ENCODE measurements around the gene CCNT1. TPM values are rescaled to one million over a fixed set of nuclear protein-coding genes. Genes with fewer than 3 reads are reported as not detected.
"Not testable (repeated sequence)": the region's sequence is repeated elsewhere in the genome, so short reads cannot be mapped to it uniquely, and the experiment has no call there.

Gene CCNT1
- 14.1 and 16.7 TPM in 2 replicates for total RNA-seq (2014; rRNA removed; shearing (Covaris generic))

- peak; percentile 98 for DNase-seq (ENCODE audit: low spot score)
Observed at GRCh38 chr12:48716493-48717251, at the start of gene CCNT1. CCNT1 (minus strand) TSS chr12:48716707; CDS start chr12:48716675, 32 bp downstream.

DNA sequence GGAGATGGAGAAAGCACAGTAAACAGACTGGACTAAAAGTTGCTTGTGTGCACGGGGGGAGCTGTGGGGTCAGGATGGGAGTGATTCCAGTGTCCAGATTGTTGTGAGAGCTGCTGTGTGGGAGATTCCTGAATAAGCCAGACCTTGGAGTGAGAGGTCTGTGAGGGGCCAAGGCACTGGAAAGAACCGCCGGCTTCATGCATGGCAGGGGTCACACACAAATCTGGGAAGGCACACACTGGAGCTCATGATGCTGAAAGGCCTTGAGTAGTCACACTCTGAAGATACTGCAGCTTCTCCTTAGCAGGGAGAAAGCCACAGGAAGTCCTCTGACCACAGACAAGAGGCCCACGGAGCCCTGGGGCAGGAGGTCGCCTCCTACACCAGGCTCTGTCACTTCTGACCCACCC is 49.3 kb upstream of the CCNT1 start:
- no peak for DNase-seq (ENCODE audit: low spot score)

- peak; percentile 31 for DNase-seq (ENCODE audit: low spot score)
Observed at GRCh38 chr12:48764521-48764920, 48.0 kb upstream of the CCNT1 start.

GRCh38 chr12:48758737-48759136 is 42.2 kb upstream of the CCNT1 start:
- no peak for DNase-seq (ENCODE audit: low spot score)

DNA sequence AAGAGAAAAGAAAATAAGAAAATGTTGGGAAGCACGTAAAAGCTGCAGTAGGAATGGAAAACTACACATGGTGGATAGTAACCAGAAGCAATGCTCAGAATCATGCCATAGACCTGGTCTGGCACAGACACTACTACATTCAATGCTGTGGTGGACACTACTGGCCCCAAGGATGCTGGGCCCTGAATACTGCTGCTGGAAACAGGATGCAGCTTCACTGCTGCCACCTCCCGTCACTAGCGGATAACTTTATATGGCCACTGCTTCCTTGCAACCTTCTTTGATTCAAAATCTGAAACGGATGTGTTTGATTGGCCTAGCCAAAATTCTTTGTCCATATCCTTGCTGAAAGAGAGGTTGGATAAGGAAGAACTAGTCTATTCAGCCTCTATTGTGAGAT is 41.7 kb upstream of the CCNT1 start:
- DNase-seq (ENCODE audit: low spot score) = peak; percentile 42

- no peak for DNase-seq (ENCODE audit: low spot score)
Observed at GRCh38 chr12:48750769-48751356, 34.4 kb upstream of the CCNT1 start.

DNA sequence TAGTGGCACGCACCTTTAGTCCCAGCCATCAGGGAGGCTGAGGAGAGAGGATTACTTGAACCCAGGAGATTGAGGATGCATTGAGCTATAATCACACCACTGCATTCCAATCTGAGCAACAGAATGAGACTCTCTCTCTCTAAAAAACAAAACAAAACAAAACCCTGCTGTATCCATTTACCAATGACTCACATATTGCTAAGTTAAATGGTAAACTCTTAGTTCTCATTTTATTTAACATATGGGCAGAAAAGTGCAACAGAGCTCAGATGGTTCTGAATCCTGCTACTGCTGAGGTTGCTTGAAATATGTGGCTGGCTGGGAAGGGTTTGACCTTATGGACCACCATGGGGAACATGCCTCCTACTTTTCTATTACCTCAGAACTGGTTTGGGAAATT is 33.7 kb upstream of the CCNT1 start:
- DNase-seq (ENCODE audit: low spot score) = no peak

DNA sequence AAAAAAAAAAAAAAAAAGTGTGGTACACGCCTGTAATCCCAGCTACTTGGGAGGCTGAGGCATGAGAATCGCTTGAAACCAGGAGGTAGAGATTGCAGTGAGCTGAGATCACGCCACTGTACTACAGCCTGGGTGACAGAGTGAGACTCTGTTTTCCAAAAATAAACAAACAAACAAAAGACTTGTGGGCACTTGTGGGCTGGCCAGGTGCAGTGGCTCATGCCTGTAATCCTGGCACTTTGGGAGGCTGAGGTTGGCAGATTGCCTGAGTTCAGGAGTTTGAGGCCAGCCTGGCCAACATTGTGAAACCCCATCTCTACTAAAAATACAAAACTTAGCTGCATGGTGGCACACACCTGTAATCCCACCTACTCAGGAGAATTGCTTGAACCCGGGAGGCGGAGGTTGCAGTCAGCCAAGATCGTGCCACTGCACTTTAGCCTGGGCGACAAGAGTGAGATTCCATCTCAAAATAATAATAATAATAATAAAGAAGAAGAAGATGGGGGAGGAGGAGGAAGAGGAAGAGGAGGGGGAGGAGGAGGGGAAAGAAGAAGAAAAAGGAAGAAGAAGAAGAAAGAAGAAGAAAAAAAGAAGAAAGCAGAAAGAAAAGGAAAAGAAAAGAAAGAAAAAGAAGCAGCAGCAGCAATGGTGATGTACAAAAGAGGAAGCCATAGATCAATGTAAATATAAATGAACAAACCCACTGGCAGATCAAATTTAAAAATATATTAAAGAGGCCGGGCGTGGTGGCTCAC is 27.9 kb upstream of the CCNT1 start:
- DNase-seq (ENCODE audit: low spot score) = no peak

- no peak for DNase-seq (ENCODE audit: low spot score)
Observed at GRCh38 chr12:48739618-48740269, 23.2 kb upstream of the CCNT1 start.

DNA sequence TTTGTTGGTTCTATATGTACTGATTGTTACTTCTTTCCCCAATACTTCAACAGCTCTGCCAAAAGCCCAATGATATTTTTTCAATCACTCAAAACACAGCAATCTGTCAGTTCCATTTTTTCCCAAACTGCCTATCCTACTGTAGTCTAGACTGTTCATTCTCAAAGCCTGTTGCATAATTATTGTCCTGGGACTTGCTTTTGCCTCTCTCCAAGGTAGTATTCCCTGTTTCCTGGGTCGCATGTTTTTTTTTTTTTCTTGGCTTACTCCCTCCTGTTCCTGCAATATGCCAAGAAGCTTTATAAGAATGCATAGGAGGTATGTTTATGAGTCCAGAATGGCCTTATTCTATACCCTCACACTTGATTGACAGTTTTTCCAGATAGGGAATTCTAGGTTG is 19.9 kb upstream of the CCNT1 start:
- DNase-seq (ENCODE audit: low spot score) = no peak

GRCh38 chr12:48728807-48729206 is 12.3 kb upstream of the CCNT1 start:
- DNase-seq (ENCODE audit: low spot score) = no peak

DNA sequence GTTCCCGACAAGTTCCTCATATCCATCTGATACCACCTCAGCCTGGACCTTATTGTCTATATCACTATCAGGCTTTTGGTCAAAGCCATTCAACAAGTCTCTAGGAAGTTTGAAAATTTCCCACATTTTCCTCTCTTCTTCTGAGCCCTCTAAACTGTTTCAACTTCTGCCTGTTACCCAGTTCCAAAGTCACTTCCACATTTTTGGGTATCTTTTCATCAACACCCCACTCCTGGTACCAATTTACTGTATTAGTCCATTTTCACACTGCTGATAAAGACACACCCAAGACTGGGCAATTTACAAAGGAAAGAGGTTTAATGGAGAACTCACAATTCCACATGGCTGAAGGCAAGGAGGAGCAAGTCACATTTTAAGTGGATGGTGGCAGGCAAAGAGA is 4.2 kb upstream of the CCNT1 start:
- not testable (repeated sequence) for DNase-seq (ENCODE audit: low spot score)

- DNase-seq (ENCODE audit: low spot score) = not testable (repeated sequence)
Observed at GRCh38 chr12:48720171-48720570, 3.7 kb upstream of the CCNT1 start.

DNA sequence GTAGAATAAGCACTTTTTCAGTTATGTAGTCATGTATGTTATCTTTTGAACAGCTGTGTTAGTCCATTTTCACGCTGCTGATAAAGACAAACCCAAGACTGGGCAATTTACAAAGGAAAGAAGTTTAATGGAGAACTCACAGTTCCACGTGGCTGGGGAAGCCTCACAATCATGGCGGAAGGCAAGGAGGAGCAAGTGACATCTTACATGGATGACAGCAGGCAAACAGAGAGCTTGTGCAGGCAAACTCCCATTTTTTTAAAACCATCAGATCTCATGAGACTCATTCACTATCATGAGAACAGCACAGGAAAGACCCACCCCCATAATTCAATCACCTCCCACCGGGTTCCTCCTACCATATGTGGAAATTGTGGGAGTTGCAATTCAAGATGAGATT is 2.5 kb upstream of the CCNT1 start:
- not testable (repeated sequence) for DNase-seq (ENCODE audit: low spot score)

DNA sequence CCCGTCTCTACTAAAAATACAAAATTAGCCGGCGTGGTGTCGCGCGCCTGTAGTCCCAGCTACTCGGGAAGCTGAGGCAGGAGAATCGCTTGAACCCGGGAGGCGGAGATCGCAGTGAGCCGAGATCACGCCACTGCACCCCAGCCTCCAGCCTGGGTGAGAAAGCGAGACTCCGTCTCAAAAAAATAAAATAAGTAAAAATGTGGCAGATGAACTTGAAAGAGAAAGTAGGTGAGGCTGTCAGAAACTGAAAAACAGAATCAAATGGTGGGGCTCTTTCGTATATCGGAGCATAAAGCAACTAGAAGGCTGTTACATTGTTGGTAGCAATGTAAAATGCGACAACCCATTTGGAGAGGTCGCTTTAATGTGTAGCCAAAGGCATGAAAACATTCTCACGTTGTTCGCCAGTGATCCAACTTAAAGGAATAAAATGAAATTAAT is 767 bp upstream of the CCNT1 start:
- DNase-seq (ENCODE audit: low spot score) = peak; percentile 6

DNA sequence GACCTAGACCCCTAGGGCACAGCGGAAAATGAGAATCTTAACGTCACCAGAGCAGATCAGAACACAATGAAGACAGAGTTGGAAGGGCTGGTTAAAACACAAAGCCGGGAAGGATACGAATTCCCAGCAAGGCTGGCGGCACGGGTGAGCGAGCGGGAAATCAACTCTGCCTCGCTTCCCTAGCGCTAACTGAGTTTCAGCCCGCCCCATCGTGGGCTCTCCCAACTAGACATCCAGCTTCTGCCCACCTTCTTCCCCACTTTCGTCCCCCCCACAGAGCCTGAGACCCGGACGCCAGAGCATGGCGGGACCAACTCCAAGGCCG is 377 bp downstream of the CCNT1 start:
- DNase-seq (ENCODE audit: low spot score) = no peak

DNA sequence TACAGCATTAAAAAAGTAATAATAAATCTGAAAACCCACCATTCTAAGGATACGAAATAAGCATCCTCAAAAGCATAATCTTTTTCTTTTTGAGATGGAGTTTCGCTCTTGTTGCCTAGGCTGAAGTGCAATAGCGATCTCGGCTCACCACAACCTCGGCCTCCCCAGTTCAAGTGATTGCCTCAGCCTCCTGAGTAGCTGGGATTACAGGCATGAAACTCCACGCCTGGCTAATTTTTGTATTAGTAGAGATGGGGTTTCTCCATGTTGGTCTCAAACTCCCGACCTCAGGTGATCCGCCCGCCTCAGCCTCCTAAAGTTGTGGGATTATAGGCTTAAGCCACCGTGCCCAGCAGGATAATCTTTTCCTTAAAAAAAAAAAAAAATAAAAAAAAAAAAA is 4.3 kb downstream of the CCNT1 start:
- DNase-seq (ENCODE audit: low spot score) = no peak

GRCh38 chr12:48698822-48699221 is 17.7 kb downstream of the CCNT1 start:
- not testable (repeated sequence) for DNase-seq (ENCODE audit: low spot score)

- DNase-seq (ENCODE audit: low spot score) = no peak
Observed at GRCh38 chr12:48696626-48697025, 19.9 kb downstream of the CCNT1 start.

DNA sequence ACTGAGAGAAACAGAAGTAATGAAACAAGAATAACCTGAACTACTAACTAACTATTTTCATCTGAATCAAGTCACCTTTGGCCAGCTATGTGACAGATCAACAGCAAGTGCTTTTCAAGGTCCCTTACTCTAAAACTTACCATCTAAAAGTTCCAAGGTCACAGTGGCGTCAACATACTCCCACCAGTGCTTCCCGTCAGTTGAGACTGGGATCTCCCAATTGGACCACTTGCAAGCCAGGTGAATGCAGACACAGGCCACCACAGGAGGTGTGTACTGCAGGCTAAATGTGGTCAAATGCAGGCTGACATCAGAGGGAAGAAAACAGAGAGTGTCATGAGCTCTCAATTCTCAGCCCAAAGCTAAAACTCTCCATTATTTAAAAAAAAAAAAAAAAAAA is 20.6 kb downstream of the CCNT1 start:
- no peak for DNase-seq (ENCODE audit: low spot score)

GRCh38 chr12:48694038-48694437 is 22.5 kb downstream of the CCNT1 start:
- DNase-seq (ENCODE audit: low spot score) = no peak

DNA sequence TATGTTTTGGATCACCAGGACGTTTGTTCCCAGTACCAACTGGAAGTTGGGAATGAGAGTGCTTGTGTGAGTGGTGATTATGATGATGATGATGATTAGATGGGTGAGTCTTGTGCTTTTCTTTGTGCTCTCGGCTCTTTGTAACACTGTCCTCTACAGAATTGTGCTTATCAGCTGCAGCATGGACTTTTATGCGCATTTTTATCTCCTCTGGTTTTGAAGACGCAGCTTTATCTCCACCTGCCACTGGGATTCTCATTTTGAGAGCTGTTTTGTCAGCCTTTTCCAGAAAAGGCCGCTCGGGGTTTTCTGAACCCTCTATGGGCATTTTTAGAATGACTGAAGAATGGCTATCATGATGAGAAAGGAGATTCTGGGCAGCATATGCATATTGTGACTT is 22.9 kb downstream of the CCNT1 start:
- DNase-seq (ENCODE audit: low spot score) = no peak

Measured in HT-29 (cell line).